ENCODE results near the gene TAS1R2.

GRCh38 chr1:18893120-18893519 lies 33.7 kb upstream of the TAS1R2 start:
- TF ChIP-seq CTCF (IDR thresholded peaks at IDR 0.05; ENCODE audit: insufficient read depth, low read depth, low read length), result no peak
- TF ChIP-seq EZH2 (IDR thresholded peaks at IDR 0.05; ENCODE audit: insufficient read depth, low read length), result no peak
